Endothelial cell (in vitro differentiated cells): Measurements from ENCODE around the gene CPLX3. TPM values are rescaled to one million over a fixed set of nuclear protein-coding genes. Genes with fewer than 3 reads are reported as not detected.

Source experiments
- DNase-seq: peaks from one replicate; pipeline ENCODE4 v3.0.0; 2021; ENCODE audit warnings: low spot score
- H3K27ac Mint-ChIP-seq: one replicate; pipeline ENCODE4 v1.8.0; 2021; ENCODE audit warnings: mixed read lengths, inconsistent platforms; ENCODE audit not compliant: unreplicated experiment
- H3K27me3 Mint-ChIP-seq: one replicate; pipeline ENCODE4 v1.8.0; 2021; ENCODE audit warnings: mild to moderate bottlenecking, moderate library complexity, mixed read lengths, inconsistent platforms; ENCODE audit not compliant: unreplicated experiment
- H3K36me3 Mint-ChIP-seq: one replicate; pipeline ENCODE4 v1.8.0; 2021; ENCODE audit warnings: mild to moderate bottlenecking, low read depth, mixed read lengths, inconsistent platforms; ENCODE audit not compliant: unreplicated experiment
- H3K4me1 Mint-ChIP-seq: one replicate; pipeline ENCODE4 v1.8.0; 2021; ENCODE audit warnings: mild to moderate bottlenecking, mixed read lengths, inconsistent platforms; ENCODE audit not compliant: unreplicated experiment
- H3K4me3 Mint-ChIP-seq: one replicate; pipeline ENCODE4 v1.8.0; 2021; ENCODE audit warnings: mild to moderate bottlenecking, mixed read lengths, inconsistent platforms; ENCODE audit not compliant: unreplicated experiment
- H3K9me3 Mint-ChIP-seq: one replicate; pipeline ENCODE4 v1.8.0; 2021; ENCODE audit warnings: mixed read lengths, inconsistent platforms; ENCODE audit not compliant: unreplicated experiment
- CTCF ChIP-seq: fragments of 200-600 bp; sonication (generic); IDR thresholded peaks from one replicate; pipeline ENCODE4 v1.5.0; 2021; ENCODE audit warnings: antibody characterized with exemption; ENCODE audit not compliant: unreplicated experiment
- total RNA-seq: library from RNA; stranded (reverse); fragmentation: NEBNext Ultra II Directional; extraction: Animal tissue kit (Norgen Biotek cat#: 25700); gene quantifications from one replicate; pipeline ENCODE4 v1.2.1, GENCODE V29; 2021; ENCODE audit not compliant: unreplicated experiment

CPLX3 gene
- total RNA-seq, 1 donor from 2014 or later = not detected

- DNase-seq = no peak
- no peak for TF ChIP-seq CTCF
- Mint-ChIP-seq H3K4me1 (peaks cover 34% of the 10 kb centered on the region), H3K9me3 (peaks cover 5% of the 10 kb centered on the region), H3K27ac (no peak overlapping the region), H3K36me3 (peaks cover 30% of the 10 kb centered on the region), H3K4me3 (peak overlapping the region; percentile 7), H3K27me3 (peaks cover 6% of the 10 kb centered on the region)
These were observed 37.9 kb downstream of the CPLX3 start for GRCh38 chr15:74864296-74864695.

DNA sequence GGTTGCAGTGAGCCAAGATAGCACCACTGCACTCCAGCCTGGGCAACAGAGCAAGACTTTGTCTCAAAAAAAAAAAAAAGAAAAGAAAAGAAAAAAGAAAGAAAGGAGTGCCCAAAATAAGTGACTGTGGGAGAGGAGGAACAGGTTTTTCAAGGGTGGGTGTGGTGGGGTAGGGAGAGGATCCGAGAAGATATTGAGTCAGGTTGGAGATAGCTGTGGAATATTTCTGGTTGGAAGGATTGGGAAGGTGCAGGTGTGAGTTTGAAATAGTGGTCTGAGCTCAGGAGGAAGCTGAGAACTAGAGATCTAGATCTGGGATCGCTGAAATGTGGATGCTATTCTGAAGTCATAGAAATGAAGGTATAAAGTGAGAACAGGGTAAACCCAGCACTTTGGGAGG is 38.9 kb downstream of the CPLX3 start:
- H3K9me3 Mint-ChIP-seq = peaks cover 5% of the 10 kb centered on the region
- peaks cover 42% of the 10 kb centered on the region for H3K4me1 Mint-ChIP-seq
- peak overlapping the region; percentile 52 for H3K27ac Mint-ChIP-seq
- TF ChIP-seq CTCF = no peak
- H3K4me3 Mint-ChIP-seq = no peak overlapping the region
- no peak for DNase-seq
- H3K36me3 Mint-ChIP-seq = peaks cover 30% of the 10 kb centered on the region
- peaks cover 4% of the 10 kb centered on the region for H3K27me3 Mint-ChIP-seq

- Mint-ChIP-seq H3K4me3 (peak overlapping the region; percentile 38), H3K4me1 (peaks cover 50% of the 10 kb centered on the region), H3K9me3 (peaks cover 5% of the 10 kb centered on the region), H3K27me3 (peaks cover 4% of the 10 kb centered on the region), H3K27ac (peak overlapping the region; percentile 17), H3K36me3 (peaks cover 30% of the 10 kb centered on the region)
- TF ChIP-seq CTCF = no peak
- no peak for DNase-seq
These were observed 39.7 kb downstream of the CPLX3 start for GRCh38 chr15:74866090-74866489.

- TF ChIP-seq CTCF = no peak
- H3K9me3 Mint-ChIP-seq = peaks cover 5% of the 10 kb centered on the region
- H3K4me3 Mint-ChIP-seq = peak overlapping the region; percentile 29
- H3K27me3 Mint-ChIP-seq = peaks cover 8% of the 10 kb centered on the region
- no peak for DNase-seq
- peaks cover 53% of the 10 kb centered on the region for H3K4me1 Mint-ChIP-seq
- peaks cover 30% of the 10 kb centered on the region for H3K36me3 Mint-ChIP-seq
- no peak overlapping the region for H3K27ac Mint-ChIP-seq
These were observed 41.1 kb downstream of the CPLX3 start for GRCh38 chr15:74867466-74868038.

DNA sequence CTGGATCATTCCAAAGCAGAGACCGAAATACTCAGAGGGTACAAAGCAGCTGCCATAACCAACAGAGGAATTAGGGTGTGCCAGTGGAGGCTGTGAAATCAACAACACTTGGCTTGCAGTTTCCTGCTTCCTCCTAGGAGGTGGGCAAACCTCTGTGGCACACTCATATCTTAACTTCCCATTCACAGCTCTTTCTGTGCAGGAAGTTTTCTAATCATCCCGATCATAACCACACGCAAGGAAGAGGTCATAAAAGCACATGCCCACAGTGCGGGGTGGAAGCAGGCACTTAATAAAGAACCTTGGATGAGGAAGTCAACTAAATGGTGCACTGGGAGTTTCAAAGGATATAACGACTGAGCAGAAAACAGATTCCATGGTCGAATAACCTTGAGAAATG is 41.6 kb downstream of the CPLX3 start:
- H3K4me1 Mint-ChIP-seq = peaks cover 58% of the 10 kb centered on the region
- peak overlapping the region; percentile 29 for H3K4me3 Mint-ChIP-seq
- H3K9me3 Mint-ChIP-seq = peaks cover 5% of the 10 kb centered on the region
- DNase-seq = no peak
- peaks cover 11% of the 10 kb centered on the region for H3K27me3 Mint-ChIP-seq
- H3K27ac Mint-ChIP-seq = no peak overlapping the region
- no peak for TF ChIP-seq CTCF
- peaks cover 30% of the 10 kb centered on the region for H3K36me3 Mint-ChIP-seq
